ENCODE data around the gene DNAJB14. TPM values are rescaled to one million over a fixed set of nuclear protein-coding genes. Genes with fewer than 3 reads are reported as not detected.

Gene DNAJB14
- total RNA-seq, 1 experiment from 2014 or later: 41.5 TPM

- POLR2A ChIA-PET: no interaction called here
- no TSS peak for BruUV-seq (replicated peaks)
- Histone ChIP-seq H3K27ac (ENCODE audit: low read length) (no peak overlapping the region), H3K4me3 (ENCODE audit: low read depth in 2 of 2, low read length in 2 of 2) (no peak overlapping the region), H3K9me3 (ENCODE audit: control insufficient read depth, insufficient read depth, low read depth, low read length) (no peaks in the 10 kb centered on the region), H3K36me3 (ENCODE audit: control insufficient read depth, insufficient read depth, low read length) (no peaks in the 10 kb centered on the region), H3K4me1 (ENCODE audit: control insufficient read depth, insufficient read depth, low read length) (no peaks in the 10 kb centered on the region), H3K27me3 (ENCODE audit: control insufficient read depth, insufficient read depth, low read length) (no peaks in the 10 kb centered on the region)
- no peak for TF ChIP-seq TCF7L2 (IDR thresholded peaks at IDR 0.05; ENCODE audit: low read depth, low read length)
- TF ChIP-seq CTCF (IDR thresholded peaks at IDR 0.05): no peak
- no peak for TF ChIP-seq SIN3A (IDR thresholded peaks at IDR 0.05; ENCODE audit: borderline replicate concordance, insufficient read depth, low read depth, low read length)
- no peak for TF ChIP-seq REST (IDR thresholded peaks at IDR 0.05; ENCODE audit: insufficient read depth in 1 of 2, low read depth in 2 of 2, low read length in 1 of 2)
- TF ChIP-seq POLR2AphosphoS5 (IDR thresholded peaks at IDR 0.05; ENCODE audit: low read depth, low read length): no peak
- ATAC-seq (no peak), DNase-seq (ENCODE audit: low read depth, low spot score) (no peak)
- in situ Hi-C loops (cut with HindIII; ENCODE audit: low pct_unique_long_range_greater_than_20kb, low sequenced_read_pairs): no loop called here
- intact Hi-C loops (cut with micrococcal nuclease; ENCODE audit: unreplicated experiment): no loop called here
- CTCF ChIA-PET: no interaction called here
Measured at GRCh38 chr4:99971453-99972111, 25.2 kb upstream of the DNAJB14 start.

- ATAC-seq (no peak), DNase-seq (ENCODE audit: low read depth, low spot score) (no peak)
- H3K4me1 ChIP-seq (ENCODE audit: control insufficient read depth, insufficient read depth, low read length): no peaks in the 10 kb centered on the region
- no peaks in the 10 kb centered on the region; the same call in 1 of the 2 replicates for H3K36me3 ChIP-seq (ENCODE audit: control insufficient read depth, insufficient read depth, low read length)
- intact Hi-C loops (cut with micrococcal nuclease; ENCODE audit: unreplicated experiment) (no loop called here), in situ Hi-C loops (cut with HindIII; ENCODE audit: low pct_unique_long_range_greater_than_20kb, low sequenced_read_pairs) (no loop called here)
- ChIA-PET CTCF (no interaction called here), POLR2A (no interaction called here)
- H3K4me3 ChIP-seq (ENCODE audit: low read depth in 2 of 2, low read length in 2 of 2): no peak overlapping the region
- H3K27me3 ChIP-seq (ENCODE audit: control insufficient read depth, insufficient read depth, low read length): no peaks in the 10 kb centered on the region
- no peaks in the 10 kb centered on the region for H3K9me3 ChIP-seq (ENCODE audit: control insufficient read depth, insufficient read depth, low read depth, low read length)
- no peak overlapping the region for H3K27ac ChIP-seq (ENCODE audit: low read length)
- no TSS peak for BruUV-seq (replicated peaks)
- TF ChIP-seq POLR2AphosphoS5 (IDR thresholded peaks at IDR 0.05; ENCODE audit: low read depth, low read length) (no peak), REST (IDR thresholded peaks at IDR 0.05; ENCODE audit: insufficient read depth in 1 of 2, low read depth in 2 of 2, low read length in 1 of 2) (no peak), TCF7L2 (IDR thresholded peaks at IDR 0.05; ENCODE audit: low read depth, low read length) (no peak), CTCF (IDR thresholded peaks at IDR 0.05) (no peak), SIN3A (IDR thresholded peaks at IDR 0.05; ENCODE audit: borderline replicate concordance, insufficient read depth, low read depth, low read length) (no peak)
Measured at GRCh38 chr4:99968330-99968729, 21.9 kb upstream of the DNAJB14 start.

Data from Panc1 (cell line).